HEK293 (cell line): Measurements from ENCODE around the gene GLRX2.
A peak's percentile ranks its signal among the peaks of the same experiment; 100 is the strongest.

Experiments
- FEZF1 ChIP-seq: fragments of 450-650 bp; formaldehyde crosslinking; IDR thresholded peaks from 2 replicates; pipeline ENCODE4 v1.5.1; 2016; ENCODE audit warnings: missing biosample characterization, missing genetic modification characterization
- KLF9 ChIP-seq: fragments of 450-650 bp; formaldehyde crosslinking; IDR thresholded peaks from 2 replicates; pipeline ENCODE4 v1.5.1; 2016; ENCODE audit warnings: missing biosample characterization, missing genetic modification characterization, low read depth
- MZF1 ChIP-seq: fragments of 450-650 bp; formaldehyde crosslinking; IDR thresholded peaks from 2 replicates; pipeline ENCODE4 v1.5.1; 2017; ENCODE audit warnings: missing biosample characterization, missing genetic modification characterization, borderline replicate concordance
- REPIN1 ChIP-seq: fragments of 450-650 bp; formaldehyde crosslinking; IDR thresholded peaks from 2 replicates; pipeline ENCODE4 v1.5.1; 2017; ENCODE audit warnings: missing biosample characterization, missing genetic modification characterization, low read depth
- ZBTB8A ChIP-seq: fragments of 450-650 bp; formaldehyde crosslinking; IDR thresholded peaks from 2 replicates; pipeline ENCODE4 v1.5.1; 2016; ENCODE audit warnings: missing biosample characterization, missing genetic modification characterization
- ZEB2 ChIP-seq: fragments of 450-650 bp; formaldehyde crosslinking; IDR thresholded peaks from 2 replicates; pipeline ENCODE4 v1.5.1; 2016; ENCODE audit warnings: missing biosample characterization, missing genetic modification characterization
- ZNF10 ChIP-seq: fragments of 450-650 bp; formaldehyde crosslinking; IDR thresholded peaks from 2 replicates; pipeline ENCODE4 v1.5.1; 2017; ENCODE audit warnings: missing biosample characterization, missing genetic modification characterization
- ZNF138 ChIP-seq: fragments of 450-650 bp; formaldehyde crosslinking; IDR thresholded peaks from 2 replicates; pipeline ENCODE4 v1.5.1; 2016; ENCODE audit warnings: missing biosample characterization, missing genetic modification characterization, borderline replicate concordance
- ZNF184 ChIP-seq: fragments of 450-650 bp; IDR thresholded peaks from 2 replicates; pipeline ENCODE4 v1.5.1; 2018; ENCODE audit warnings: missing biosample characterization, mild to moderate bottlenecking, missing genetic modification characterization
- ZNF248 ChIP-seq: fragments of 450-650 bp; formaldehyde crosslinking; IDR thresholded peaks from 2 replicates; pipeline ENCODE4 v1.5.1; 2017; ENCODE audit warnings: missing biosample characterization, missing genetic modification characterization
- ZNF292 ChIP-seq: fragments of 450-650 bp; formaldehyde crosslinking; IDR thresholded peaks from 2 replicates; pipeline ENCODE4 v1.5.1; 2016; ENCODE audit warnings: low read depth, missing biosample characterization, missing genetic modification characterization, borderline replicate concordance
- ZNF311 ChIP-seq: fragments of 450-650 bp; formaldehyde crosslinking; IDR thresholded peaks from 2 replicates; pipeline ENCODE4 v1.5.1; 2017; ENCODE audit warnings: missing biosample characterization, missing genetic modification characterization, borderline replicate concordance
- ZNF37A ChIP-seq: fragments of 450-650 bp; IDR thresholded peaks from 2 replicates; pipeline ENCODE4 v1.5.1; 2018; ENCODE audit warnings: missing biosample characterization, missing genetic modification characterization
- ZNF416 ChIP-seq: fragments of 450-650 bp; formaldehyde crosslinking; IDR thresholded peaks from 2 replicates; pipeline ENCODE4 v1.5.1; 2016; ENCODE audit warnings: missing biosample characterization, missing genetic modification characterization
- ZNF521 ChIP-seq: fragments of 450-650 bp; formaldehyde crosslinking; IDR thresholded peaks from 2 replicates; pipeline ENCODE4 v1.5.1; 2017; ENCODE audit warnings: missing biosample characterization, mild to moderate bottlenecking, missing genetic modification characterization
- ZNF558 ChIP-seq: fragments of 450-650 bp; formaldehyde crosslinking; IDR thresholded peaks from 2 replicates; pipeline ENCODE4 v1.5.1; 2016; ENCODE audit warnings: missing biosample characterization, missing genetic modification characterization
- ZNF664 ChIP-seq: fragments of 450-650 bp; formaldehyde crosslinking; IDR thresholded peaks from 2 replicates; pipeline ENCODE4 v1.5.1; 2016; ENCODE audit warnings: missing biosample characterization, missing genetic modification characterization
- ZSCAN23 ChIP-seq: fragments of 450-650 bp; formaldehyde crosslinking; IDR thresholded peaks from 2 replicates; pipeline ENCODE4 v1.5.1; 2016; ENCODE audit warnings: missing biosample characterization, missing genetic modification characterization
- TF ChIP-seq, protein P1 (sequence below): fragments of 450-650 bp; formaldehyde crosslinking; IDR thresholded peaks from 2 replicates; pipeline ENCODE4 v1.5.1; 2016; ENCODE audit warnings: missing biosample characterization, missing genetic modification characterization
- TF ChIP-seq, protein P2 (sequence below): fragments of 450-650 bp; formaldehyde crosslinking; IDR thresholded peaks from 2 replicates; pipeline ENCODE4 v1.5.1; 2016; ENCODE audit warnings: missing biosample characterization, missing genetic modification characterization
- TF ChIP-seq, protein P3 (sequence below): fragments of 450-650 bp; formaldehyde crosslinking; IDR thresholded peaks from 2 replicates; pipeline ENCODE4 v1.5.1; 2017; ENCODE audit warnings: missing biosample characterization, mild to moderate bottlenecking, missing genetic modification characterization, moderate library complexity
- TF ChIP-seq, protein P4 (sequence below): fragments of 450-650 bp; formaldehyde crosslinking; conservative IDR thresholded peaks from 2 replicates; pipeline ENCODE4 v1.5.1; 2016; ENCODE audit warnings: low read depth, missing biosample characterization, missing genetic modification characterization
- TF ChIP-seq, protein P5 (sequence below): fragments of 450-650 bp; formaldehyde crosslinking; IDR thresholded peaks from 2 replicates; pipeline ENCODE4 v1.5.1; 2017; ENCODE audit warnings: missing biosample characterization, missing genetic modification characterization
- TF ChIP-seq, protein P6 (sequence below): fragments of 450-650 bp; formaldehyde crosslinking; IDR thresholded peaks from 2 replicates; pipeline ENCODE4 v1.5.1; 2016; ENCODE audit warnings: missing biosample characterization, missing genetic modification characterization, low read depth

The GLRX2 gene

DNA sequence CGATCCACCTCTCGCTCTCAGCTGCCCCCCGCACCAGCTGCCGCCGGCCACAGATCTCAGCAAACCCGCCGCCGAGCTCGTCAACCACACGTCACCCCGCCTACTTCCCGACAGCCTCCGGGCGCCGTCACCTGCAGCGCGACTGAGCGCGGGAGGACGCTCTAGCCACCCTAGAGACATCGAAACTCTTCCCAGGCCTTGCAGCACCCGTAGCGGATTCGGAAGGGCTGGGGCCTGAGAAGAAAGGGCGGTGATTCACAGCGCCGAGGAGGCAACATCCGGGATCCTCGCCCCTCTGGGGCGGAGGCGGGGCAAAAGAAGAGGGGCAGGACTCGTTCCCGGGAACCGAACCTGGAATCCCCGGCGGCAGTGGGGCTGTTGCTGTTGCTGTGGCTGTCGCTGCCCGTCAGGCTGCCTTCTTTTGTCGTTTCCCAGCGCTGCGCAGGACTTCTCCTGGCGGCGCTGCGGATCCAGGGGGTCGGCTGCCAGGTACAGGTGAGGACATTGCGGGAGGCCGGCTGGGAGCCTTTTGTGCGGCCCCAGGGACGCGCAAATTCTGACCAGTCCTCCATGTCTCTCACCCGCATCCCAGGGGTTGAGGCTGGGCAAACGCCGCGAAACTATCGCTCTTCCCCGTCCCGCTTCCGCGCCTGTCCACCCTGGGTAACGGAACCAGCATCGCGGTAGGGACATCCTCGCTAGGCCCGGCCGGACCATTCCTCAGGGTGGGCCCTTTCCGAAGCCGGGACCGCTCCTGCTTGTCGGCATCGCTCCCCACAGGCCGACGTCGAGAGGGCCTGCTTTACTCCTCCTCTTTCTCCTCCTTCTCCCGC lies 45.7 kb downstream of the GLRX2 start, which contains the start of the genes RO60 and UCHL5 (continued):
- TF ChIP-seq, protein P1, sequence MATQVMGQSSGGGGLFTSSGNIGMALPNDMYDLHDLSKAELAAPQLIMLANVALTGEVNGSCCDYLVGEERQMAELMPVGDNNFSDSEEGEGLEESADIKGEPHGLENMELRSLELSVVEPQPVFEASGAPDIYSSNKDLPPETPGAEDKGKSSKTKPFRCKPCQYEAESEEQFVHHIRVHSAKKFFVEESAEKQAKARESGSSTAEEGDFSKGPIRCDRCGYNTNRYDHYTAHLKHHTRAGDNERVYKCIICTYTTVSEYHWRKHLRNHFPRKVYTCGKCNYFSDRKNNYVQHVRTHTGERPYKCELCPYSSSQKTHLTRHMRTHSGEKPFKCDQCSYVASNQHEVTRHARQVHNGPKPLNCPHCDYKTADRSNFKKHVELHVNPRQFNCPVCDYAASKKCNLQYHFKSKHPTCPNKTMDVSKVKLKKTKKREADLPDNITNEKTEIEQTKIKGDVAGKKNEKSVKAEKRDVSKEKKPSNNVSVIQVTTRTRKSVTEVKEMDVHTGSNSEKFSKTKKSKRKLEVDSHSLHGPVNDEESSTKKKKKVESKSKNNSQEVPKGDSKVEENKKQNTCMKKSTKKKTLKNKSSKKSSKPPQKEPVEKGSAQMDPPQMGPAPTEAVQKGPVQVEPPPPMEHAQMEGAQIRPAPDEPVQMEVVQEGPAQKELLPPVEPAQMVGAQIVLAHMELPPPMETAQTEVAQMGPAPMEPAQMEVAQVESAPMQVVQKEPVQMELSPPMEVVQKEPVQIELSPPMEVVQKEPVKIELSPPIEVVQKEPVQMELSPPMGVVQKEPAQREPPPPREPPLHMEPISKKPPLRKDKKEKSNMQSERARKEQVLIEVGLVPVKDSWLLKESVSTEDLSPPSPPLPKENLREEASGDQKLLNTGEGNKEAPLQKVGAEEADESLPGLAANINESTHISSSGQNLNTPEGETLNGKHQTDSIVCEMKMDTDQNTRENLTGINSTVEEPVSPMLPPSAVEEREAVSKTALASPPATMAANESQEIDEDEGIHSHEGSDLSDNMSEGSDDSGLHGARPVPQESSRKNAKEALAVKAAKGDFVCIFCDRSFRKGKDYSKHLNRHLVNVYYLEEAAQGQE = no peak
- TF ChIP-seq ZNF416 (tag by site-specific recombination) = no peak
- TF ChIP-seq FEZF1 = peak; percentile 5; the same call in 1 of the 2 replicates
- no peak for TF ChIP-seq ZNF521 (tag by site-specific recombination)
- TF ChIP-seq, protein P2, sequence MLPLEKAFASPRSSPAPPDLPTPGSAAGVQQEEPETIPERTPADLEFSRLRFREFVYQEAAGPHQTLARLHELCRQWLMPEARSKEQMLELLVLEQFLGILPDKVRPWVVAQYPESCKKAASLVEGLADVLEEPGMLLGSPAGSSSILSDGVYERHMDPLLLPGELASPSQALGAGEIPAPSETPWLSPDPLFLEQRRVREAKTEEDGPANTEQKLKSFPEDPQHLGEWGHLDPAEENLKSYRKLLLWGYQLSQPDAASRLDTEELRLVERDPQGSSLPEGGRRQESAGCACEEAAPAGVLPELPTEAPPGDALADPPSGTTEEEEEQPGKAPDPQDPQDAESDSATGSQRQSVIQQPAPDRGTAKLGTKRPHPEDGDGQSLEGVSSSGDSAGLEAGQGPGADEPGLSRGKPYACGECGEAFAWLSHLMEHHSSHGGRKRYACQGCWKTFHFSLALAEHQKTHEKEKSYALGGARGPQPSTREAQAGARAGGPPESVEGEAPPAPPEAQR (tag by site-specific recombination) = 0 out of 2 replicates have a peak, but pooled peaks have one; percentile 26
- TF ChIP-seq MZF1 (tag by site-specific recombination) = 0 out of 2 replicates have a peak, but pooled peaks have one; percentile 75
- 0 out of 2 replicates have a peak, but pooled peaks have one; percentile 2 for TF ChIP-seq ZSCAN23 (tag by site-specific recombination)
- 0 out of 2 replicates have a peak, but pooled peaks have one; percentile 44 for TF ChIP-seq ZNF184
- TF ChIP-seq ZNF248 = no peak
- peak; percentile 77; the same call in 1 of the 2 replicates for TF ChIP-seq ZNF10 (tag by site-specific recombination)
- TF ChIP-seq KLF9 (tag by site-specific recombination) = peak; percentile 69; the same call in 1 of the 2 replicates
- TF ChIP-seq ZNF37A (tag by site-specific recombination) = no peak; the same call in 1 of the 2 replicates
- no peak for TF ChIP-seq ZNF311 (tag by site-specific recombination)
- peak; percentile 98 for TF ChIP-seq ZEB2 (tag by site-specific recombination)
- TF ChIP-seq, protein P3, sequence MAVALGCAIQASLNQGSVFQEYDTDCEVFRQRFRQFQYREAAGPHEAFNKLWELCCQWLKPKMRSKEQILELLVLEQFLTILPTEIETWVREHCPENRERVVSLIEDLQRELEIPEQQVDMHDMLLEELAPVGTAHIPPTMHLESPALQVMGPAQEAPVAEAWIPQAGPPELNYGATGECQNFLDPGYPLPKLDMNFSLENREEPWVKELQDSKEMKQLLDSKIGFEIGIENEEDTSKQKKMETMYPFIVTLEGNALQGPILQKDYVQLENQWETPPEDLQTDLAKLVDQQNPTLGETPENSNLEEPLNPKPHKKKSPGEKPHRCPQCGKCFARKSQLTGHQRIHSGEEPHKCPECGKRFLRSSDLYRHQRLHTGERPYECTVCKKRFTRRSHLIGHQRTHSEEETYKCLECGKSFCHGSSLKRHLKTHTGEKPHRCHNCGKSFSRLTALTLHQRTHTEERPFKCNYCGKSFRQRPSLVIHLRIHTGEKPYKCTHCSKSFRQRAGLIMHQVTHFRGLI (tag by site-specific recombination) = 0 out of 2 replicates have a peak, but pooled peaks have one; percentile 14
- TF ChIP-seq ZNF558 (tag by site-specific recombination) = no peak; the same call in 1 of the 2 replicates
- peak; percentile 96 for TF ChIP-seq ZBTB8A (tag by site-specific recombination)
- no peak for TF ChIP-seq ZNF138 (tag by site-specific recombination)
- TF ChIP-seq, protein P4, sequence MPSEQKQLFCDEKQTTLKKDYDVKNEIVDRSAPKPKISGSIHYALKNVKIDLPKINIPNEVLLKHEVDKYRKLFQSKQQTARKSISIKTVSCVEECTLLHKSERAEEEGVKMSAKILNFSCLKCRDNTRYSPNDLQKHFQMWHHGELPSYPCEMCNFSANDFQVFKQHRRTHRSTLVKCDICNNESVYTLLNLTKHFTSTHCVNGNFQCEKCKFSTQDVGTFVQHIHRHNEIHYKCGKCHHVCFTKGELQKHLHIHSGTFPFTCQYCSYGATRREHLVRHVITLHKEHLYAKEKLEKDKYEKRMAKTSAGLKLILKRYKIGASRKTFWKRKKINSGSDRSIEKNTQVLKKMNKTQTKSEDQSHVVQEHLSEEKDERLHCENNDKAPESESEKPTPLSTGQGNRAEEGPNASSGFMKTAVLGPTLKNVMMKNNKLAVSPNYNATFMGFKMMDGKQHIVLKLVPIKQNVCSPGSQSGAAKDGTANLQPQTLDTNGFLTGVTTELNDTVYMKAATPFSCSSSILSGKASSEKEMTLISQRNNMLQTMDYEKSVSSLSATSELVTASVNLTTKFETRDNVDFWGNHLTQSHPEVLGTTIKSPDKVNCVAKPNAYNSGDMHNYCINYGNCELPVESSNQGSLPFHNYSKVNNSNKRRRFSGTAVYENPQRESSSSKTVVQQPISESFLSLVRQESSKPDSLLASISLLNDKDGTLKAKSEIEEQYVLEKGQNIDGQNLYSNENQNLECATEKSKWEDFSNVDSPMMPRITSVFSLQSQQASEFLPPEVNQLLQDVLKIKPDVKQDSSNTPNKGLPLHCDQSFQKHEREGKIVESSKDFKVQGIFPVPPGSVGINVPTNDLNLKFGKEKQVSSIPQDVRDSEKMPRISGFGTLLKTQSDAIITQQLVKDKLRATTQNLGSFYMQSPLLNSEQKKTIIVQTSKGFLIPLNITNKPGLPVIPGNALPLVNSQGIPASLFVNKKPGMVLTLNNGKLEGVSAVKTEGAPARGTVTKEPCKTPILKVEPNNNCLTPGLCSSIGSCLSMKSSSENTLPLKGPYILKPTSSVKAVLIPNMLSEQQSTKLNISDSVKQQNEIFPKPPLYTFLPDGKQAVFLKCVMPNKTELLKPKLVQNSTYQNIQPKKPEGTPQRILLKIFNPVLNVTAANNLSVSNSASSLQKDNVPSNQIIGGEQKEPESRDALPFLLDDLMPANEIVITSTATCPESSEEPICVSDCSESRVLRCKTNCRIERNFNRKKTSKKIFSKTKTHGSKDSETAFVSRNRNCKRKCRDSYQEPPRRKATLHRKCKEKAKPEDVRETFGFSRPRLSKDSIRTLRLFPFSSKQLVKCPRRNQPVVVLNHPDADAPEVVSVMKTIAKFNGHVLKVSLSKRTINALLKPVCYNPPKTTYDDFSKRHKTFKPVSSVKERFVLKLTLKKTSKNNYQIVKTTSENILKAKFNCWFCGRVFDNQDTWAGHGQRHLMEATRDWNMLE = peak; percentile 69
- peak; percentile 16; the same call in 1 of the 2 replicates for TF ChIP-seq REPIN1 (tag by site-specific recombination)
- TF ChIP-seq ZNF292 (tag by site-specific recombination) = no peak
- TF ChIP-seq, protein P5, sequence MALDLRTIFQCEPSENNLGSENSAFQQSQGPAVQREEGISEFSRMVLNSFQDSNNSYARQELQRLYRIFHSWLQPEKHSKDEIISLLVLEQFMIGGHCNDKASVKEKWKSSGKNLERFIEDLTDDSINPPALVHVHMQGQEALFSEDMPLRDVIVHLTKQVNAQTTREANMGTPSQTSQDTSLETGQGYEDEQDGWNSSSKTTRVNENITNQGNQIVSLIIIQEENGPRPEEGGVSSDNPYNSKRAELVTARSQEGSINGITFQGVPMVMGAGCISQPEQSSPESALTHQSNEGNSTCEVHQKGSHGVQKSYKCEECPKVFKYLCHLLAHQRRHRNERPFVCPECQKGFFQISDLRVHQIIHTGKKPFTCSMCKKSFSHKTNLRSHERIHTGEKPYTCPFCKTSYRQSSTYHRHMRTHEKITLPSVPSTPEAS = 0 out of 2 replicates have a peak, but pooled peaks have one; percentile 5
- TF ChIP-seq, protein P6, sequence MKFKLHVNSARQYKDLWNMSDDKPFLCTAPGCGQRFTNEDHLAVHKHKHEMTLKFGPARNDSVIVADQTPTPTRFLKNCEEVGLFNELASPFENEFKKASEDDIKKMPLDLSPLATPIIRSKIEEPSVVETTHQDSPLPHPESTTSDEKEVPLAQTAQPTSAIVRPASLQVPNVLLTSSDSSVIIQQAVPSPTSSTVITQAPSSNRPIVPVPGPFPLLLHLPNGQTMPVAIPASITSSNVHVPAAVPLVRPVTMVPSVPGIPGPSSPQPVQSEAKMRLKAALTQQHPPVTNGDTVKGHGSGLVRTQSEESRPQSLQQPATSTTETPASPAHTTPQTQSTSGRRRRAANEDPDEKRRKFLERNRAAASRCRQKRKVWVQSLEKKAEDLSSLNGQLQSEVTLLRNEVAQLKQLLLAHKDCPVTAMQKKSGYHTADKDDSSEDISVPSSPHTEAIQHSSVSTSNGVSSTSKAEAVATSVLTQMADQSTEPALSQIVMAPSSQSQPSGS = peak; percentile 90
- TF ChIP-seq ZNF664 (tag by site-specific recombination) = peak; percentile 22; the same call in 1 of the 2 replicates
